K562 (cell line): Measurements from ENCODE around the gene IGSF21. TPM values are rescaled to one million over a fixed set of nuclear protein-coding genes. Genes with fewer than 3 reads are reported as not detected.
A peak's percentile ranks its signal among the peaks of the same experiment; 100 is the strongest.

ENCODE experiments used
- ATAC-seq: fragments of 200-7000 bp; cut with Tn5 transposase; 3 replicates; pipeline ENCODE4 v1.9.1; 2020; ENCODE audit warnings: moderate library complexity
- BruUV-seq: library from RNA; stranded (reverse); fragments of 400-500 nt; replicated peaks from 2 replicates; lab custom pipeline; 2021; lab: Mats Ljungman, UMichigan
- CTCF ChIA-PET: fragments of 300-600 bp; formaldehyde crosslinking; extraction: SDS; loops from one replicate; lab custom pipeline; 2021; ENCODE audit warnings: low intra/inter-chr PET ratio; lab: Yijun Ruan, JAX
- POLR2A ChIA-PET: fragments of 300-600, 350-650 bp; sonication (Branson Sonifier 250); formaldehyde crosslinking; extraction: SDS; loops from one replicate; lab custom pipeline; 2021; ENCODE audit warnings: antibody characterized with exemption, inconsistent platforms; lab: Yijun Ruan, JAX
- DNase-seq, 4 experiments: peaks; one replicate each; pipeline versions ENCODE4 v3.0.0 to v3.0.0-alpha.2; 2011 to 2018; ENCODE audit warnings: low spot score in 3 of 4, mixed read lengths in 3 of 4; ENCODE audit errors: extremely low read depth in 1 of 4
- FAIRE-seq: peaks from 2 replicates; lab custom pipeline; 2011; peaks lifted over from hg19 to GRCh38; lab: Jason Lieb, UNC
- H2AFZ ChIP-seq: 2 replicates; pipeline ENCODE4 v1.6.0; 2011; ENCODE audit warnings: low read depth, low read length, control low read depth, inconsistent platforms
- H3K27ac ChIP-seq: fragments of 200-600 bp; 3 replicates; pipeline ENCODE4 v1.8.0; 2011; ENCODE audit warnings: low read depth, mild to moderate bottlenecking, control low read depth, inconsistent platforms, low read length, moderate library complexity, mixed read lengths; ENCODE audit errors: extremely low read depth
- H3K27me3 ChIP-seq, 2 experiments: fragments of 300-600 bp in 1 of 2; 2 replicates in 1 of 2; 3 replicates in 1 of 2; pipeline versions ENCODE4 v1.6.0 to v1.8.0; 2011; ENCODE audit warnings: inconsistent platforms in 2 of 2, low read length in 2 of 2, mild to moderate bottlenecking in 1 of 2, mixed read lengths in 1 of 2, moderate library complexity in 1 of 2; ENCODE audit not compliant: control insufficient read depth in 2 of 2, insufficient read depth in 2 of 2
- H3K36me3 ChIP-seq: fragments of 300-600 bp; 3 replicates; pipeline ENCODE4 v1.8.0; 2011; ENCODE audit warnings: mild to moderate bottlenecking, low read length, inconsistent platforms; ENCODE audit not compliant: control insufficient read depth, insufficient read depth
- H3K4me1 ChIP-seq, 2 experiments: fragments of 200-600 bp in 1 of 2; replicated peaks in 1 of 2; 2 replicates in 1 of 2; 3 replicates in 1 of 2; pipeline versions ENCODE4 v1.5.1 to v1.8.0; 2011; ENCODE audit warnings: inconsistent platforms in 2 of 2, low read length in 2 of 2, mild to moderate bottlenecking in 1 of 2, mixed read lengths in 1 of 2, moderate library complexity in 1 of 2; ENCODE audit not compliant: control insufficient read depth in 2 of 2, insufficient read depth in 2 of 2
- H3K4me2 ChIP-seq: 2 replicates; pipeline ENCODE4 v1.6.1; 2011; ENCODE audit warnings: low read length, control low read depth, inconsistent platforms, mixed read lengths; ENCODE audit not compliant: insufficient read depth
- H3K4me3 ChIP-seq: fragments of 200-600 bp; sonication (generic), shearing (Covaris generic); 2 replicates; pipeline ENCODE4 v1.5.1; 2016; ENCODE audit warnings: control low read depth, inconsistent platforms
- H3K79me2 ChIP-seq: fragments of 200-600 bp; 3 replicates; pipeline ENCODE4 v1.8.0; 2011; ENCODE audit warnings: low read length, inconsistent platforms; ENCODE audit not compliant: control insufficient read depth, insufficient read depth
- H3K9ac ChIP-seq, 2 experiments: 2 replicates each; pipeline versions ENCODE4 v1.6.0 to v1.6.1; 2011; ENCODE audit warnings: low read depth in 2 of 2, low read length in 2 of 2, control low read depth in 1 of 2, inconsistent platforms in 1 of 2, mild to moderate bottlenecking in 1 of 2, mixed read lengths in 1 of 2; ENCODE audit not compliant: insufficient read depth in 1 of 2
- H3K9me1 ChIP-seq: one replicate; pipeline ENCODE4 v1.6.0; 2011; ENCODE audit warnings: inconsistent platforms, mild to moderate bottlenecking, low read length, moderate library complexity; ENCODE audit not compliant: control insufficient read depth, insufficient read depth
- H3K9me3 ChIP-seq: replicated peaks from 2 replicates; pipeline ENCODE4 v1.5.1; 2011; ENCODE audit warnings: low read depth, low read length, inconsistent platforms; ENCODE audit not compliant: control insufficient read depth, insufficient read depth
- H4K20me1 ChIP-seq: replicated peaks from 2 replicates; pipeline ENCODE4 v1.6.1; 2011; ENCODE audit warnings: low read length, inconsistent platforms, mixed read lengths; ENCODE audit not compliant: control insufficient read depth, insufficient read depth
- FOXK2 ChIP-seq, 2 experiments: fragments of 450-650 bp; IDR thresholded peaks in 1 of 2; conservative IDR thresholded peaks in 1 of 2; 2 replicates each; pipeline ENCODE4 v1.6.1; 2016; ENCODE audit warnings: low read depth in 2 of 2, mild to moderate bottlenecking in 1 of 2
- GTF2E2 ChIP-seq: fragments of 200-800 bp; sonication (Bioruptor generic); IDR thresholded peaks from 2 replicates; pipeline ENCODE4 v1.6.1; 2016; ENCODE audit warnings: missing genetic modification characterization, missing compliant biosample characterization
- POLR2AphosphoS5 ChIP-seq: IDR thresholded peaks from 2 replicates; pipeline ENCODE4 v1.6.1; 2011; ENCODE audit warnings: mild to moderate bottlenecking, low read depth, low read length, moderate library complexity; ENCODE audit not compliant: control insufficient read depth, insufficient read depth
- RCOR1 ChIP-seq, 2 experiments: IDR thresholded peaks; 2 replicates each; pipeline ENCODE4 v1.6.1; 2012; ENCODE audit warnings: low read depth in 2 of 2, low read length in 2 of 2, borderline replicate concordance in 1 of 2, improper control_type of control experiment in 1 of 2
- SAP30 ChIP-seq: fragments of 200-600 bp; sonication (generic); IDR thresholded peaks from 2 replicates; pipeline ENCODE4 v1.6.1; 2012; ENCODE audit warnings: borderline replicate concordance, low read depth, mild to moderate bottlenecking, moderate library complexity, low read length, control low read depth, inconsistent platforms; ENCODE audit not compliant: insufficient read depth, poor library complexity, severe bottlenecking
- SETDB1 ChIP-seq: IDR thresholded peaks from one replicate; pipeline ENCODE4 v1.6.1; 2012; ENCODE audit warnings: low read length, control low read depth, inconsistent platforms
- SMAD4 ChIP-seq: fragments of 250-450 bp; sonication (Bioruptor Pico); conservative IDR thresholded peaks from 2 replicates; pipeline ENCODE4 v1.8.0; 2021; ENCODE audit warnings: inconsistent platforms, mild to moderate bottlenecking, moderate library complexity
- TFE3 ChIP-seq: fragments of 450-650 bp; formaldehyde crosslinking; IDR thresholded peaks from 2 replicates; pipeline ENCODE4 v1.4.0; 2020; ENCODE audit warnings: mild to moderate bottlenecking, mixed read lengths
- ZBTB11 ChIP-seq, 3 experiments: fragments of 200-800 bp in 1 of 3; fragments of 250-450 bp in 1 of 3; fragments of 450-650 bp in 1 of 3; sonication (Bioruptor Pico) in 1 of 3; sonication (Bioruptor generic) in 1 of 3; formaldehyde crosslinking in 1 of 3; IDR thresholded peaks; 2 replicates each; pipeline versions ENCODE4 v1.6.1 to v1.8.0; 2016 to 2022; ENCODE audit warnings: mild to moderate bottlenecking in 2 of 3, missing genetic modification characterization in 2 of 3, missing compliant biosample characterization in 1 of 3, moderate library complexity in 1 of 3
- ZNF133 ChIP-seq: fragments of 250-450 bp; sonication (Bioruptor Pico); IDR thresholded peaks from 2 replicates; pipeline ENCODE4 v1.4.0; 2020; ENCODE audit warnings: mild to moderate bottlenecking
- WGBS: fragments of 100-300 bp; shearing (Covaris generic); methylation state at CpG from one replicate; pipeline ENCODE4 v1.1.6; 2016; ENCODE audit warnings: low coverage, mixed read lengths; ENCODE audit not compliant: insufficient coverage; ENCODE audit errors: missing lambda C conversion rate; 5-methylcytosine and 5-hydroxymethylcytosine counted together
- in situ Hi-C: fragments of 300-500 bp; cut with MboI; formaldehyde crosslinking; loops from 4 replicates; pipeline ENCODE4 v1.15.0; 2018; ENCODE audit warnings: inconsistent platforms, mixed read lengths
- intact Hi-C: fragments of 100-400 bp; cut with micrococcal nuclease; formaldehyde crosslinking; loops from 2 replicates; pipeline ENCODE4 v1.14.2; 2022
- polyA plus RNA-seq, 8 experiments: library from polyadenylated mRNA; depleted of rRNA in 4 of 8; stranded (reverse) in 5 of 8; unstranded in 3 of 8; fragments of >200 nt; fragmentation: Nextera tagmentation in 2 of 8; fragmentation: Illumina TruSeq in 1 of 8; extraction: Ambion mirVana in 2 of 8; extraction: Trizol in 1 of 8; gene quantifications; 2 replicates each; pipeline versions ENCODE4 v1.2.1 to v1.2.3, GENCODE V29; 2011 to 2014; ENCODE audit warnings: inconsistent platforms in 1 of 8, missing spikeins in 1 of 8
- total RNA-seq, 7 experiments: library from RNA; depleted of rRNA in 6 of 7; stranded (reverse); fragments of >200 nt in 6 of 7; fragmentation: Illumina TruSeq in 2 of 7; extraction: Trizol in 2 of 7; gene quantifications; 2 replicates each; pipeline versions ENCODE4 v1.2.1 to v1.2.3, GENCODE V29; 2011 to 2021; ENCODE audit warnings: low replicate concordance in 1 of 7

The IGSF21 gene
- total and polyA plus RNA-seq, 9 of the 15 experiments (the other 6 are each of a cell fraction or from before 2014, with no cell fraction given), result not detected

GRCh38 chr1:18297896-18298648 lies 190.5 kb downstream of the IGSF21 start (continued):
- TF ChIP-seq FOXK2 (conservative IDR thresholded peaks at IDR 0.05 in 1 of 2, IDR thresholded peaks at IDR 0.05 in 1 of 2; ENCODE audit: low read depth in 2 of 2) (no peak), SETDB1 (no peak), TFE3 (no peak), SMAD4 (no peak), GTF2E2 (no peak)

- in situ Hi-C loops (no loop called here), intact Hi-C loops (loop anchor here (5.0 to 10.0 kb wide), 3 partner anchors 275 to 637 kb away; no protein-coding TSS in a partner anchor)
- FAIRE-seq (peak; percentile 82), ATAC-seq (peak; percentile 83), DNase-seq (peak; percentile 47 to 80 (median 76))
- Histone ChIP-seq H2AFZ (no peak overlapping the region), H4K20me1 (0 out of 2 replicates have a peak, but pooled peaks cover 4% of the 10 kb centered on the region), H3K36me3 (no peaks in the 10 kb centered on the region), H3K4me1 (no peaks in the 10 kb centered on the region), H3K27me3 (peaks cover 0 to 9% of the 10 kb centered on the region in 2 experiments; a peak in 1 of 5 replicates), H3K79me2 (no peaks in the 10 kb centered on the region), H3K4me2 (no peak overlapping the region), H3K9ac (no peak overlapping the region), H3K4me3 (no peak overlapping the region), H3K9me3 (no peaks in the 10 kb centered on the region; the same call in 1 of the 2 replicates), H3K9me1 (no peaks in the 10 kb centered on the region), H3K27ac (no peak overlapping the region)
- WGBS, result 8% methylated on average over 7 of the region's 7 CpGs
- ChIA-PET POLR2A (interaction anchor here (0.5 to 1.5 kb wide), 3 partner anchors 86 to 273 kb away, joined by 3 to 5 read pairs (median 3); no protein-coding TSS in a partner anchor), CTCF (interaction anchor here (0.7 kb wide), 1 partner anchor 21 kb away, joined by 3 read pairs; no protein-coding TSS in a partner anchor)
- BruUV-seq, result no TSS peak
- TF ChIP-seq RCOR1 (IDR thresholded peaks at IDR 0.05; ENCODE audit: borderline replicate concordance in 1 of 2, low read depth in 2 of 2, low read length in 2 of 2) (0 out of 4 replicates have a peak, but pooled peaks of 1 of the 2 experiments have one; percentile 37), ZBTB11 (CRISPR knock-in tag; IDR thresholded peaks at IDR 0.05) (no peak), SAP30 (no peak), ZNF133 (CRISPR knock-in tag) (no peak), POLR2AphosphoS5 (no peak)
These were observed 192.1 kb downstream of the IGSF21 start for GRCh38 chr1:18299441-18300338.
